Muscle layer of colon (tissue), 2 donors: Measurements from ENCODE around the gene BCL11B.

Source experiments
- H3K27ac ChIP-seq: one replicate; pipeline ENCODE4 v1.7.0; 2013; ENCODE audit warnings: low read depth, mild to moderate bottlenecking, low read length, moderate library complexity
- H3K27me3 ChIP-seq, 2 donors: one replicate each; pipeline ENCODE4 v1.7.0; 2013; ENCODE audit warnings: low read length in 2 of 2, mild to moderate bottlenecking in 2 of 2; ENCODE audit not compliant: insufficient read depth in 2 of 2, control insufficient read depth in 1 of 2
- H3K36me3 ChIP-seq: one replicate; pipeline ENCODE4 v1.7.0; 2013; ENCODE audit warnings: mild to moderate bottlenecking, low read length; ENCODE audit not compliant: insufficient read depth
- H3K4me1 ChIP-seq: one replicate; pipeline ENCODE4 v1.7.0; 2013; ENCODE audit warnings: mild to moderate bottlenecking, low read length; ENCODE audit not compliant: insufficient read depth
- H3K4me3 ChIP-seq, 2 donors: one replicate each; pipeline ENCODE4 v1.7.0; 2013; ENCODE audit warnings: low read length in 2 of 2, low read depth in 1 of 2, mild to moderate bottlenecking in 1 of 2, moderate library complexity in 1 of 2
- H3K9ac ChIP-seq: one replicate; pipeline ENCODE4 v1.7.0; 2013; ENCODE audit warnings: low read length
- H3K9me3 ChIP-seq: one replicate; pipeline ENCODE4 v1.7.0; 2013; ENCODE audit warnings: mild to moderate bottlenecking, low read length
- donor health status: abdominal sarcoma.
- donor health status: Adenocarcinoma of cecum.

Gene BCL11B

DNA sequence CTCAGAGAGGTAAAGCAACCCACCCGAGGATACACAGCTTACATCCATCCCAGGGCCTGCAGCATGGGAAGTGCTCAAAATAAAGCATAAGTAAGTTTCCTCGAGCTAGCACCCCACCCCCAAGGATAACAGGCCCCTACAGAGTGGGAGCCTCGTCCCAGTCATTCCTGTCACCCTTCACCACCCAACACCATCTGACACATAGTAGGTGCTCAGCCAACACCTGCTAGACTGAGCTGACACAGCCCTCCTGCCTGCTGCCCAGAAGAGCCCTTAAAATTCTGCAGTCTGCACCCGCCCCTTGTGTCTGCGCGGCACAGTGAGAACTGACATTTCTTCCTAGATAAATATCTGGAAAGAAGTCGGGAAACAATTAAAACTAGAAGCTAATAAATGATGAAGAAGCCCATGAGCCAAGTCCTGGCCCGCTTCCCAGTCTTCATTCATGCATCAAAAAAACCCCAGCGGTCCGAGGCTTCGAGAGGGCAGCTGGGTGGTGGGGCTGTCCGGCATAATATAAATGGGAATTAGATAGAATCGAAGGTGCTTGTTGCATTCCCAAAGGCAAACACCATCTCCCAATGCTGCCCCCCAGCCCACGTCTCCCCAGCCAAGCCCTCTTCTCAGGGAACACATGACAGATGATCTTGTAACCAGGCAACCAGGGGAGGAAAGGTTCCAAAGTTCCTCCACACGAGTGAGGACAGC lies 76.2 kb downstream of the BCL11B start:
- no peak overlapping the region for H3K4me3 ChIP-seq
- no peaks in the 10 kb centered on the region for H3K36me3 ChIP-seq
- no peak overlapping the region for H3K27ac ChIP-seq
- H3K9ac ChIP-seq = no peak overlapping the region
- no peaks in the 10 kb centered on the region for H3K27me3 ChIP-seq
- H3K4me1 ChIP-seq = peaks cover 15% of the 10 kb centered on the region
- H3K9me3 ChIP-seq = no peaks in the 10 kb centered on the region

DNA sequence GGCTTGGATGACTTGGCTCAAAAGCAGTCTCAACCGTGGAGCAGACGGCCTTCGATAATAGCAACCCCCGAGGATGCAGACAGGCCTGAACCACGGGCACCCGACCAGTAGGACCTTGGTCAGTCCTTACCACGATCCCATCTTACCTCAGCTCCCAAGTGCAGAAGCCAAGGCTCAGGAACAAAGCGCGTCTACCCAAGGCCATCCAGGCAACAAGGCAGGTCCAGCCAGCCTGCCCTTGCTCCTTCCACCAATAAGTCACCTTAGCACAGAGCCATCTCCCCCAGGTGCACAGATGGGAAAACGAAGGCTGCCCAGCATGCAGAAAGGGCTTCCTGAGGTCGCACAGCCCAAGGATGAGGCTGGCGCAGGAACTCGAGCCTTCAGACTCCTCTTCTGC lies 77.3 kb downstream of the BCL11B start:
- H3K4me1 ChIP-seq = peaks cover 15% of the 10 kb centered on the region
- no peaks in the 10 kb centered on the region for H3K27me3 ChIP-seq
- H3K27ac ChIP-seq = no peak overlapping the region
- no peaks in the 10 kb centered on the region for H3K36me3 ChIP-seq
- H3K9me3 ChIP-seq = no peaks in the 10 kb centered on the region
- no peak overlapping the region for H3K9ac ChIP-seq
- H3K4me3 ChIP-seq = no peak overlapping the region

DNA sequence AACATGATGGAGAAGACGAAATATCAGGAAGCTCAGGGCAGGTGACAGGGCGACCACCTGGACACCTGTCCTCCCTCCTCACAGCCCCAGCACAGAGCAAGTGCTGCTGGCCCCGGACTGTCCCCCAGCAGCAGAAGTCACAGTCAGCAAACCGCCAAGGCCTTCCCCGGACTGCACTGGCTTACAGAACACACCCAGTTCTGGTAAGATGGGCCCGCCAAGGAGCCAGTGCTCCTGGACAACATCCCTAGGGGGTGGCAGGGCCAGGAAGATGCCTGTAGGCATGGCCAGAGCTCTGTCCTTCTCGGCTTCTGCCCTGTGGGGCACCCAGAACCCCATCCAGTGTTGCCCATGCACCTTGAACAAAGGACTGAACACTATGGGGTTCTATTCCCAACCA lies 77.9 kb downstream of the BCL11B start:
- H3K9ac ChIP-seq = no peak overlapping the region
- H3K9me3 ChIP-seq = no peaks in the 10 kb centered on the region
- no peaks in the 10 kb centered on the region for H3K36me3 ChIP-seq
- H3K4me1 ChIP-seq = peaks cover 15% of the 10 kb centered on the region
- H3K4me3 ChIP-seq = no peak overlapping the region
- H3K27me3 ChIP-seq = no peaks in the 10 kb centered on the region
- H3K27ac ChIP-seq = no peak overlapping the region

GRCh38 chr14:99192830-99193229 lies 79.2 kb downstream of the BCL11B start:
- no peak overlapping the region for H3K9ac ChIP-seq
- no peaks in the 10 kb centered on the region for H3K36me3 ChIP-seq
- peaks cover 15% of the 10 kb centered on the region for H3K4me1 ChIP-seq
- H3K4me3 ChIP-seq = no peak overlapping the region
- H3K27ac ChIP-seq = no peak overlapping the region
- H3K27me3 ChIP-seq = no peaks in the 10 kb centered on the region
- H3K9me3 ChIP-seq = no peaks in the 10 kb centered on the region

DNA sequence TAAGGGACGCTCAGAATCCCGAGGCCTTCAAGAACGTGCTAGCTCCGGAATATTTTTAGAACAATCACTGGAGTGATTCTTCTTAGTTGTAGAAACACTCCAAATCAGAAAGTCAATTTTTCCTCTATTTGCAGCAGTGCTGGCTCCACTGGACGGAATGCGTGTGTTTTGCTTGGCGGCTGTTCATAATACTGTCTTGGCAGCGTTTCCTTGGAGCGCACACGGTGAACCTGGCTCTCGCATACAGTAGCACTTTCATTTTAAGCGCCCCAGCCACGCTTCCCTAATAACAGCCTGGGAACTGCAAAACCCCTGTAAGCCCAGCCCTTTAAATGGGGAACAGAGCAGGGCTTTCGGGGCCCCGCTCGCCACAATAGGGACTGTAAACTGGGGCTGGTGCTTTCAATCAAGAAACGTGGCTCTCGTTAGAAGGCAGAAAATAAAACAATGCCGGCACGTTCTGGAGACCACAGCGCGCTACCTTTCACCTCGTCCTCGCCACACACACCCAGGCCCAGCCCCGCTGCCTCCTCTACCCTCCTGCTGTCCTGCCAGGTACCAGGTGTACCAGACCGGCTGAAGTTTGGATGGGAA lies 79.9 kb downstream of the BCL11B start:
- H3K4me1 ChIP-seq = peaks cover 15% of the 10 kb centered on the region
- H3K36me3 ChIP-seq = no peaks in the 10 kb centered on the region
- H3K27ac ChIP-seq = no peak overlapping the region
- H3K9me3 ChIP-seq = no peaks in the 10 kb centered on the region
- H3K9ac ChIP-seq = peak overlapping the region; percentile 41
- peak overlapping the region; percentile 47 to 74 for H3K4me3 ChIP-seq
- H3K27me3 ChIP-seq = no peaks in the 10 kb centered on the region

GRCh38 chr14:99191395-99192027 lies 80.5 kb downstream of the BCL11B start:
- Histone ChIP-seq H3K4me1 (peaks cover 15% of the 10 kb centered on the region), H3K36me3 (no peaks in the 10 kb centered on the region), H3K27ac (no peak overlapping the region), H3K9me3 (no peaks in the 10 kb centered on the region), H3K4me3 (peak overlapping the region; percentile 47 to 74), H3K9ac (peak overlapping the region; percentile 41), H3K27me3 (no peaks in the 10 kb centered on the region)

- H3K27me3 ChIP-seq = no peaks in the 10 kb centered on the region
- no peak overlapping the region for H3K27ac ChIP-seq
- no peak overlapping the region for H3K9ac ChIP-seq
- H3K9me3 ChIP-seq = no peaks in the 10 kb centered on the region
- H3K4me1 ChIP-seq = peaks cover 15% of the 10 kb centered on the region
- H3K36me3 ChIP-seq = no peaks in the 10 kb centered on the region
- no peak overlapping the region for H3K4me3 ChIP-seq
These were observed 81.2 kb downstream of the BCL11B start for GRCh38 chr14:99190696-99191394.

GRCh38 chr14:99189201-99189801 lies 82.7 kb downstream of the BCL11B start:
- Histone ChIP-seq H3K4me1 (peaks cover 15% of the 10 kb centered on the region), H3K27me3 (no peaks in the 10 kb centered on the region), H3K9ac (no peak overlapping the region), H3K36me3 (no peaks in the 10 kb centered on the region), H3K27ac (no peak overlapping the region), H3K9me3 (no peaks in the 10 kb centered on the region), H3K4me3 (no peak overlapping the region)

- Histone ChIP-seq H3K4me1 (peaks cover 15% of the 10 kb centered on the region), H3K4me3 (no peak overlapping the region), H3K9me3 (no peaks in the 10 kb centered on the region), H3K9ac (no peak overlapping the region), H3K36me3 (no peaks in the 10 kb centered on the region), H3K27me3 (no peaks in the 10 kb centered on the region), H3K27ac (no peak overlapping the region)
These were observed 83.2 kb downstream of the BCL11B start for GRCh38 chr14:99188731-99189191.

GRCh38 chr14:99187858-99188257 lies 84.1 kb downstream of the BCL11B start:
- peaks cover 15% of the 10 kb centered on the region for H3K4me1 ChIP-seq

More at GRCh38 chr14:99187858-99188257, 84.1 kb downstream of the BCL11B start:
- H3K9me3 ChIP-seq = no peaks in the 10 kb centered on the region
- no peak overlapping the region for H3K4me3 ChIP-seq
- H3K36me3 ChIP-seq = no peaks in the 10 kb centered on the region
- no peaks in the 10 kb centered on the region for H3K27me3 ChIP-seq
- H3K27ac ChIP-seq = no peak overlapping the region
- H3K9ac ChIP-seq = no peak overlapping the region
